Measurements from ENCODE around the gene CACNG5. TPM values are rescaled to one million over a fixed set of nuclear protein-coding genes. Genes with fewer than 3 reads are reported as not detected.

CACNG5 gene
- total RNA-seq, 2 experiments from 2014 or later: not detected

DNA sequence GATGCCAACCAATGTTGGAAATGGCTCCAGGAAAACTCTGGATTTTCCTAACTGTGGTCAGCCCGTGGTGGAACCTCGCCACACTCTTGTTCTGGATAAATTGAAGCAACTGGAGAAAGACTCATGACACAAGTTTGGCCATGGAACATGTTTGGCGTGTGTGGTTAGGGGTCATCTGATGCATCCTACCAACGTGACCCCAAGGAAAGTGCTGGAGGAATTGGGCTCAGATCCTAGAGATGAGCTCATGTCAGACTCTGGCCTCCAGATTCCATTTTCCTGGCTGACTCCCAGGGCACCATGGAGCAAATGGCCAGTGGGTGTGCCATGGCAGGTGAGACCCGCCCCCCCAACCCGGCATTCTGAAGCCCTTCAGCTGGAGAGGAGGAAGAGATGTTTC, 58.5 kb downstream of the CACNG5 start:
- H3K27ac Mint-ChIP-seq: no peak overlapping the region
- TF ChIP-seq CTCF (IDR thresholded peaks at IDR 0.05): no peak
- no peak overlapping the region for H3K4me3 Mint-ChIP-seq
- Histone ChIP-seq H3K4me1 (ENCODE audit: insufficient read depth, low read length) (no peaks in the 10 kb centered on the region), H3K27me3 (ENCODE audit: control insufficient read depth in 1 of 2, insufficient read depth in 2 of 2, low read length in 2 of 2) (no peaks in the 10 kb centered on the region), H3K36me3 (ENCODE audit: insufficient read depth, low read length) (no peaks in the 10 kb centered on the region), H3K27ac (ENCODE audit: low read depth in 1 of 2, low read length in 2 of 2) (no peak overlapping the region), H3K9me3 (ENCODE audit: control insufficient read depth in 1 of 2, insufficient read depth in 1 of 2, low read length in 2 of 2) (no peaks in the 10 kb centered on the region), H3K4me3 (ENCODE audit: low read length) (no peak overlapping the region)
- no peaks in the 10 kb centered on the region for H3K36me3 Mint-ChIP-seq (ENCODE audit: low read depth)
- CTCF ChIA-PET: no interaction called here
- H3K27me3 Mint-ChIP-seq: peaks cover 7% of the 10 kb centered on the region
- intact Hi-C loops (cut with DNase I, micrococcal nuclease): no loop called here
- DNase-seq (no peak), ATAC-seq (ENCODE audit: poor library complexity) (no peak)
- POLR2A ChIA-PET: no interaction called here
- no peaks in the 10 kb centered on the region for H3K9me3 Mint-ChIP-seq
- no peaks in the 10 kb centered on the region for H3K4me1 Mint-ChIP-seq (ENCODE audit: low read depth)

DNA sequence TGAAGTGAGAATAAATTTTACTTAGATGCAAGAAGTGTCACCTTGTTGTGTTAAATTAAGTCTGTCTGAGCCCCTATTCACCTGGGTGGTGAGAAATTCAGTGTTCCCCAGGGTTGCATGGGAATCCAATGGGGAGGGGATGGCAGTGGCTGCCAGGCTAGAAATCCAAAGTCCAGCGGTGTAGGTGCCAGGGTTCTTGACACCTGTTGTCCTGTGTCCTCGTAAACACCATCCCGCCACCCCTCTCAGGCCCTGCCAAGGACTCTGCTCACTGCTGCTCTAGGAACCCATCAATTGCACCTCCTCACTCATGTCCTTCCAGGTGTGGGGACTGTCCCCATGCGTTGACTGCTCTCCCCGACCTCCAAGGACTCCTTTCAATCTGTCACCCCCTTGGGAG, 58.9 kb downstream of the CACNG5 start:
- no peaks in the 10 kb centered on the region for H3K9me3 Mint-ChIP-seq

GRCh38 chr17:66897141-66897540, 62.2 kb downstream of the CACNG5 start:
- no peak for ATAC-seq (ENCODE audit: poor library complexity)
- no peaks in the 10 kb centered on the region for H3K9me3 ChIP-seq (ENCODE audit: control insufficient read depth in 1 of 2, insufficient read depth in 1 of 2, low read length in 2 of 2)
- TF ChIP-seq CTCF (IDR thresholded peaks at IDR 0.05): no peak
- no peaks in the 10 kb centered on the region for H3K36me3 ChIP-seq (ENCODE audit: insufficient read depth, low read length)
- no peak overlapping the region for H3K27ac ChIP-seq (ENCODE audit: low read depth in 1 of 2, low read length in 2 of 2)
- Mint-ChIP-seq H3K9me3 (no peaks in the 10 kb centered on the region), H3K36me3 (ENCODE audit: low read depth) (no peaks in the 10 kb centered on the region), H3K4me1 (ENCODE audit: low read depth) (no peaks in the 10 kb centered on the region), H3K27ac (no peak overlapping the region), H3K4me3 (no peak overlapping the region), H3K27me3 (peaks cover 7% of the 10 kb centered on the region)
- POLR2A ChIA-PET: no interaction called here
- intact Hi-C loops (cut with DNase I, micrococcal nuclease): no loop called here
- CTCF ChIA-PET: no interaction called here
- H3K27me3 ChIP-seq (ENCODE audit: control insufficient read depth in 1 of 2, insufficient read depth in 2 of 2, low read length in 2 of 2): no peaks in the 10 kb centered on the region
- H3K4me3 ChIP-seq (ENCODE audit: low read length): no peak overlapping the region
- no peaks in the 10 kb centered on the region for H3K4me1 ChIP-seq (ENCODE audit: insufficient read depth, low read length)
- no peak for DNase-seq

More for the DNA sequence above, 58.9 kb downstream of the CACNG5 start:
- Mint-ChIP-seq H3K36me3 (ENCODE audit: low read depth) (no peaks in the 10 kb centered on the region), H3K27ac (no peak overlapping the region), H3K4me3 (no peak overlapping the region), H3K27me3 (peaks cover 7% of the 10 kb centered on the region), H3K4me1 (ENCODE audit: low read depth) (no peaks in the 10 kb centered on the region)
- TF ChIP-seq CTCF (IDR thresholded peaks at IDR 0.05): no peak
- no peaks in the 10 kb centered on the region for H3K36me3 ChIP-seq (ENCODE audit: insufficient read depth, low read length)
- ATAC-seq (ENCODE audit: poor library complexity) (no peak), DNase-seq (no peak)
- H3K27ac ChIP-seq (ENCODE audit: low read depth in 1 of 2, low read length in 2 of 2): no peak overlapping the region
- H3K4me1 ChIP-seq (ENCODE audit: insufficient read depth, low read length): no peaks in the 10 kb centered on the region
- ChIA-PET CTCF (no interaction called here), POLR2A (no interaction called here)
- no peaks in the 10 kb centered on the region for H3K9me3 ChIP-seq (ENCODE audit: control insufficient read depth in 1 of 2, insufficient read depth in 1 of 2, low read length in 2 of 2)
- intact Hi-C loops (cut with DNase I, micrococcal nuclease): no loop called here
- H3K4me3 ChIP-seq (ENCODE audit: low read length): no peak overlapping the region
- H3K27me3 ChIP-seq (ENCODE audit: control insufficient read depth in 1 of 2, insufficient read depth in 2 of 2, low read length in 2 of 2): no peaks in the 10 kb centered on the region

Data from CD4-positive, alpha-beta T cell (primary cell).